Endometrium (tissue), 2 donors: ENCODE measurements around the gene SDC3.
"Not testable (repeated sequence)": the region's sequence is repeated elsewhere in the genome, so short reads cannot be mapped to it uniquely, and the experiment has no call there.

Experiments
- FAIRE-seq: peaks from 2 replicates; lab custom pipeline; 2012; peaks lifted over from hg19 to GRCh38; lab: Jason Lieb, UNC
- donor health status: control.
- donor health status: control.

The SDC3 gene, protein sequence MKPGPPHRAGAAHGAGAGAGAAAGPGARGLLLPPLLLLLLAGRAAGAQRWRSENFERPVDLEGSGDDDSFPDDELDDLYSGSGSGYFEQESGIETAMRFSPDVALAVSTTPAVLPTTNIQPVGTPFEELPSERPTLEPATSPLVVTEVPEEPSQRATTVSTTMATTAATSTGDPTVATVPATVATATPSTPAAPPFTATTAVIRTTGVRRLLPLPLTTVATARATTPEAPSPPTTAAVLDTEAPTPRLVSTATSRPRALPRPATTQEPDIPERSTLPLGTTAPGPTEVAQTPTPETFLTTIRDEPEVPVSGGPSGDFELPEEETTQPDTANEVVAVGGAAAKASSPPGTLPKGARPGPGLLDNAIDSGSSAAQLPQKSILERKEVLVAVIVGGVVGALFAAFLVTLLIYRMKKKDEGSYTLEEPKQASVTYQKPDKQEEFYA

DNA sequence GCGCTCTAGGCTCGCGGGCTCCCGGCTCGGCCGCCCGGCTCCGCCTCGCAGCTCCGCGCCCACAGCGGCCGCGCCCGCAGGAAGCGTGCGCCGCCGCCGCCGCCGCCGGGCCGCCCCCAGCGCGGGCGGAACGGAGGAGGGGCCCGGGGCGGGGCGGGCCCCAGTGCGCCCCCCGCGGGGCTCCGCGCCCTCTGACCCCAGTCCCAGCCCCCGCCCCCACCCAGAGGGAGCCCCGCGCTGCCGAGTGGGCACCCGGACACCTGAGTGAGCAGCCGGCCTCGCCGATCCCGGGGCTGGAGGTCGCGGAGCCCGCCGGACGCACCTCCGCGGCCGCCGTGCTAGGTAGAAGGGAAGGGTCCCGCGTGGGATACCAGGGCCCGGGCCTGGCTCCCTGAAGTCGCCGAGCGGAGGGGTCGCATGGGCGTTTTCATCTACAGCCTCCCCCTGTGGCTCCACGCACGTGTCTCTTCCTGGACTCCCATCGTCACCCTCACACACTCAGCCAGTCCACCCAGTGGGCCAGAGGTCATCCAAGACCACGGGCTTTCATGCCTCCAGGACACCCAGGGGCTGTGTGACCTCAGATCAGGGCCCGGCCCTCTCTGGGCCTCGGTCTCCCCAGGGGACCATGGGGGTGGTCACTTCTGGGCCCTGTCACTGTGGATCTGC, at the start of gene SDC3:
Gene SDC3, minus strand, starts transcription at position 63 of the 669 bp plus-strand sequence. CDS start 172 bp downstream, outside the sequence.
- FAIRE-seq, result no peak

DNA sequence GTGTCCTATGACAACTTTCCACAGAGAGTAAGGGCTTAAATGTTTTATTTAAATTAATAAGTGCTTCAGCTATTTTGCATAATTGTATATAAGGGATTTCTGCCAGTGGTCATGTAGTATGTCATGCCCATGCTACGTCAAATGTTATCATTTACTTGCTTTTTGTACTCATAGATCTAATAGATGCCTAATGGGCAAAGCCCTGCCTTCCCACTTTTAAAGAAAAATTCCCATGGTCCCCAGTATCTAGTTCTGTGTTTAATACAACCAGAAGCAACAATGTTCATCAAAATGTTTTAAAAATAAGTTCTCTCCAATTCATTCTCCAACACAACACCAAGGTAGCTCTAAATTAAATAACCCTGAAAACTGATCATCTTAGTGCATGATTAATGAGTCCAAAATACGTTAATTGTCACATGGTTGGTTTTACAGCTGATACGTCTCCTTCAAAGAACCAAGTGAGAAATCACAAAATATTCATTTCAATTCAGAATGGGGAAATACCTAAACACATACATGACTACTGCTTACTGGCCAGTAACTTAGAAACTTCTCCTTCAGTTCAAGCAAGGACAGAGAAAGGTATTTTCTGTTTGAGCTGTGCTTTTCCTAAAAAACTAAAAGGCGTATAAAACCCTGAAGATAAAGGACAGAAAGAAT, 49.1 kb upstream of the SDC3 start:
- no peak for FAIRE-seq

DNA sequence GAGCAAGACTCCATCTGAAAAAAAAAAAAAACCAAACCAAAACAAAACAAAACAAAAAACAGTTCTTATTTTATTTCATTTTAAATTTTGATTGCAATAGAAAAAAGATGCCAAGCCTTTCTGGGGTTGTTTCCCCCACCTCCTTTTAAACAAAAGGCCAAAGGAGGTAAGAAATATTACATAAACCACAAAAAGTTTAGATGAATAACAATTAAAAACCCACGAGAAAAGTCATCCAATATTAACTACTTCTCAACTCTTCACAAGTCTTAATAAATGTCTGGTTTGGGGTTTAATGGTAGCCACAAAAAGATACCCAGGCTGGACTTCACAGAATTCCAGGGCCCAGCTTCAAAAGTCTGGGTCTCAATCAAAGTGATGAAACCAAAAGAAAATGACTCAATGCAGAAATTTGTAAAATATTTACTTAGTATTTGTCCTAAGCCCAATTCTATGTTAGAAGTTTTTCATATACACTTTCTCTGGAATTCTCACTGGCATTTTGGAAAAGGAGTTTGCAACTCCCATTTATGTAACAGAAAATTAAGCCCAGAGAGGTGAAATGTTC, 47.0 kb upstream of the SDC3 start:
- FAIRE-seq, result no peak

DNA sequence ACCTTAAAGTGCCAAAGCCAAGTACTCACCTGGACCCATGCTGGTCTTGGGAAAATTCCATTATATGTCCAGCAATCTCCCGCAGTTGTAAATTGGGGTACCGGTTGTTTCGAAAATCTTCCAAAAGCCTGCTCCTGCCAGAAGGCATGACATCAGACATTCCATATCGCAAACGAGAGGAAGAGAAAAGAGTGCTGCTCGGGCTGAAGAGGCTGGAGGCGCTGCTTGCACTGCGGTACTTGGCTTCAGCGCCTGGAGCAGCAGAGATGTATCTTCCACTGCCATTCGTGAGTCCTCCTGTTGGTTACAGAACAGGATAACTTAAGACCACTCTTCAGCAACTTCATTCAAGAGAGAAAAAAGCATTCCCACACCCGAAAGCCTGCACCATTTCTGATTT, 45.1 kb upstream of the SDC3 start:
- no peak for FAIRE-seq

DNA sequence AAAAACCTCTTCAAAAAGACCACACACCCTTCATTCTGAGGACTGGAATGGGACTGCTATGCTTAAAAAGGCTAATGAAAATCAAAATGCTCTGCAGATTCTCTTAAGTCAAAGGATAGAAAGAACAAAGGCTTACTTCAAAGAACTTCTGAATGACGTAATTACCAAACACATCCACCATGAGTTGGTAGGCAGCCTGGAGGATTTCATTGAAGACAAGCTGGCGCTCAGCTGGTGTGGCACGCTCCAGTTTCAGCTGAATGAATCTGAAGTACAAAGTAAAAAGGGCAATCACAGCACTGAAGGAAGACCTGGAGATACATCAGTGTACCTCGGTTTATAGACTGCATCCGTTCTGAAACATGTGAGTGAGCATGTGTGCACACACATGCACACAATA, 43.5 kb upstream of the SDC3 start:
- no peak for FAIRE-seq

DNA sequence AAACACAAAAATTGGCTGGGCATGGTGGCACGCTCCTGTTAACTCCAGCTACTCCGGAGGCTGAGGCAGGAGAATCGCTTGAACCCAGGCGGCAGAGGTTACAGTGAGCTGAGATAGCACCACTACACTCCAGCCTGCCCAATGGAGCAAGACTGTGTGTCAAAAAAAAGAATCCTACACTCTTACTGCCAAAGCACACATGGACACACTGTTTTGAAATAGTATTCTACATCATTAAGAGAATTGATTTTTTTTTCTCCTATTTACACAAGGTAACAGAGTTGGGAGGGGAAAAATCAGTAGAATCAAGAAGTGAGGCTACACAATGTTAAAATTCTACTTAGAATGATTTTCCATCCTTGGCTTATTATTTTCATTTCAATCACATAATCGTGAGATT, 42.1 kb upstream of the SDC3 start:
- no peak for FAIRE-seq

DNA sequence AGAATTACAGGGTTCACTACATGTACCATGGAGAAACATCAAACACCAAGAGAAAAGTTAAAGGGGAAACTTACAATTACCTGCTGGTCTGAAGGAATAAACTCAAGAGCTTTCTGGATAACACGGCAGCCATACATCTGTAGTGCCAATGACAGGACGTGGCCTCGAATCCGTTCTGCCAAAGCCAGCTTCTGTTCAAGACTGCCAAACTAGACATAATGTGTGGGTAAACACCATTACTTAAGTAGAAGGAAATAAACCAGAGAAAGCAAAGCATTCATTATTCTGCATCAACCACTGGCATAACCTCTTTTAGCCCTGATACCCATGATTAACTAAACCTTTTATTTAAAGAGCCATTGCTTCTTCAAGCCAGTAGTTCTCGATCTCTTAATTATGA, 41.5 kb upstream of the SDC3 start:
- no peak for FAIRE-seq

DNA sequence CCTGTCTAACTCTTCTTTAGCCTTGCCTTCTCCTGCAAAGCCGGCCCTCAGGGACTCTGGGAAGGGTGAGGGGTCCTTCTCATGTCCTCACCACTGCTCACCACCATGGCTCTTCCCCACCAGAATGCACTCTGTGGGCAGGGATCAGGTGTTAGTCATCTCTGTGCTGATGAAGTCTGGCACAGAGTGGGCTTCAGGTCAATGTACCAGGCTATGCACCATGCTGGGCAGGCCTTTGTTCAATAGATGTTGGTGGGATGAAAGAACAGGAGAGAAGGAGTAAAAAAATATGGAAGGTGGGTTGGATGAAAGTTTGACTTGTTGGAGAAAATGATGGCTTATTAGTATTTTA, 40.9 kb upstream of the SDC3 start:
- FAIRE-seq, result not testable (repeated sequence)

DNA sequence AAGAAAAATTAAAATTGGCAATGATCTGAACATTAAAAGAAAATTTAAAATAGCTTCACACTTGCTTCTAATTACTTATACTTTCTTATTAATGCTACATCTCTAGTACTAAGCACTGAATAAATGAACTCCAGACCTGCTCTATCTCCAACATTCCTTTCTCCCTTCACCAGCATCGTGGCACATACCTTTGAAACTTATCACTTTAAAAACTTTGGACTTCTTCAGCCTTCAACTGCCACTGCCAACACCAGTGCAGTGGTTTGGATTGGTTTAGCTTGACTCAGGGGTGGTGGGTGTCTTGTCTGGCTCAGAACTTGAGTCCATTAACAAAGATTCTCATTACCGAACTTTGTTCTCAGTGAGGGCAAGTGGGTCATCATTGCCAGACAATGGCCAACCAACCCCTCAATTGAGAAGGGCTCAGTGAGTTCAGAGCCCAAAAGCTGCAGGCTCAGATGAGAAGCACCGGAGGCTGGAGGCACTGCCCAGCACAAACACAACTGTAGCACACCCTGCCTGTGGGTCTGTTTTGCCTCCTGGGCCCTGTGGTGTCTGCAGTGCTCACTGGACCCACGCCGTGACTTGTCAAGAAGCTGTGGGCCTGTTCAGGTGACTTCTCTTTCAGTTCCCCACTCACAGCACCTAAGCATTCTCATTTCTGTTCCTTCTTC, 40.4 kb upstream of the SDC3 start:
- FAIRE-seq, result not testable (repeated sequence)

DNA sequence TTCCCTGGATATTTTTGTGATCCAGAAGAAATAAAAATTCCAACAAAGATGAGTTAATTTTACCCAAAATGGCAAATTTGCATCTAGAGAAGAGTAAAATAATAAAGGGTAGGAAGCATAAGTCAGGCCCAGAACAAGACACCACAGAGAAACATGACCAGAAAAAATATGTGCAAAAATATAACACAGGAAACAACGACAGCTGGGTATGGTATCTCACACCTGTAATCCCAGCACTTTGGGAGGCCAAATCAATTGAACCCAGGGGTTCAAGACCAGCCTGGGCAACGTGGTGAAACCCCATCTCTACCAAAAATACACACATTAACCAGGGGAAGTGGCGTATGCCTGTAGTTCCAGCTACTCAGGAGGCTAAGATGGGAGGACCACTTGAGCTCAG, 39.7 kb upstream of the SDC3 start:
- no peak for FAIRE-seq

DNA sequence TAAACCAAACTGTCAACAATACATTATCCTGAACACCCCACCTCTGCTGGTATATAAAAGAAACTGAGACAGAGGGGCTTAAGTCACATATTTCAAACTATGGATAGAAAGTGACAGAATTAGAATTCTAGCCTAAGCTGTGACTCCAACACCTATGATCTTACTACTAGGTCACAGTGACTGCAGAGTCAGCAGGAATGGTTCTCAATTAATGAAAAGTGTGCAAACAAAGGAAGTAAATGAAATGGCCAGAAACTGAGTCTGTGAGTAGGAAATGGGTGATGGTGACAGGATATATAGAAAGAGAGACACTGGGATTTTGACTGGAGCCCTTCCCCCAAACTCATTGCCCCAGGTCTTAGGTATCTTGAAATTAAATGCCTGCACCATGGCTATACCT, 38.7 kb upstream of the SDC3 start:
- no peak for FAIRE-seq

DNA sequence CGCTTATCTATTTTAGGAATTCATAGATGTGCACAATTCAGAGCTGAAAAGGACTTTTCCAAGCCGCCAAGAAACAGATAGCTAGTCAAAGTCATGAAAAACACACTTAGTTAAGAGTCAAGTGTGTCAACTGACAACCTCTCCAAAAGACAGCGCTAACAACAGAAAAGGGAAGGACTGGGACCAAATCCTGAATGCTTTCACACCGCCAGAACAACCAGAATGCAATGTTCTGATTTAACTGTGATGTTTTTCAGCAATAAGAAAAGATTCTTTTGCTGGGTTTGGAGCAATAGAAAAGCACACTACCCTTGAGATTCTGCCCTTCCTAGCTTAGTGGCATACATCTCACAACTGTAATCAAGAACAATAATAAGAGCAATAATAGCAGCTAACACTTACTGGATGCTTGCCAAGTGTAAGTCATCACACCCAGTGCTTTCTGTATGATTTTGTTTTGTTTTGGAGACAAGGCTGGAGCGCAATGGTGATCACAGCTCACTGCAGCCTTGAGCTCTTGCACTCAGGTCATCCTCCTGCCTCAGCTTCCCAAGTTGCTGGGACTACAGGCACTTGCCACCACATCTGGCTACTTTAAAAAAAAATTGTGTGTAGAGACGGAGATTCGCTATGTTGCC, 33.9 kb upstream of the SDC3 start:
- no peak for FAIRE-seq

DNA sequence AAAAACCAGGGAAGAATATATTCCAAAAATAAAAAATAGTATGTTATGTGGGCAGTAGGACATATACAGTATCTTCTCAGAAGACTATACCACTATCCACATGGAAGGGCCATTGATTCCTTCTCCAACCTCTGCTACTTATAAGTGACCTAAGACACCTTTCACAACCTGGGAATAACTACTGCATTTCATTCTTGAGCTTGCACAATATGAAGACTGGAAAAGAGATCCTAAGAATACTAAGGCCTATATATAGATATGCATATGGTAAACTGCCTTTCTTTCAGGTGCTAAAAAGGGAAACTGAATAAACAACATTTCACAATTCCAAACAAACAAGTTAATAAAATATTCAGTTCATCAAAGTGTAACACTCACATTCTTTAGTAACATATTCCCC, 32.0 kb upstream of the SDC3 start:
- no peak for FAIRE-seq

DNA sequence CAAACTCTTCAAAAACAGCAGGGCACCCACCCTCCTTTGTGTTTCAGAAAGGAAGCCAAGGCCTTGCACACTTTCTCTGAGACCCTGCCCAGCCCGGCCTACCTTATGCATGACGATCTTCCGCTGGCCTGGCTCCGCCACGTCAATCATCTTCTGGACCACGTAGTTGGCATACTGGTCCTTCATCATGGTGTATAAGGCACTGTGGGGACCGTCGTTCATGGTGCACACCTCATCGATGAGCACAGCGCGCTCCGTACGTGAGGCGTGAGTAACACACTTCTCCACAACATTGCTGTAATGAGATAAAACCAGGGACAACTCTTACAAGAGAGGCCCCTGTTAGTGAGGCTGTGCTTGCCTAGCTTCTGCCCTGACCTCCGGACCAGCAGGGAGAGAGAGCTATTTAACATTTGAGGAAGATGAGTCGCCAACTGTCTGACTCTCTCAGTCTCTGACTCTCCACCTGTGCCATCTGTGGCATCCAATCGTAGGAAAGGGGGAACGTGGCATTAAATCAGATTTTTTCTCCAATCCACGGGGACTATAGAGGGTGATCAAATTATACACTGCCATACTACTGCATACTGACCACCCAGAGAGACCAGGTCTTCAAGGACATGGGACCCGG, 28.1 kb upstream of the SDC3 start:
- no peak for FAIRE-seq

DNA sequence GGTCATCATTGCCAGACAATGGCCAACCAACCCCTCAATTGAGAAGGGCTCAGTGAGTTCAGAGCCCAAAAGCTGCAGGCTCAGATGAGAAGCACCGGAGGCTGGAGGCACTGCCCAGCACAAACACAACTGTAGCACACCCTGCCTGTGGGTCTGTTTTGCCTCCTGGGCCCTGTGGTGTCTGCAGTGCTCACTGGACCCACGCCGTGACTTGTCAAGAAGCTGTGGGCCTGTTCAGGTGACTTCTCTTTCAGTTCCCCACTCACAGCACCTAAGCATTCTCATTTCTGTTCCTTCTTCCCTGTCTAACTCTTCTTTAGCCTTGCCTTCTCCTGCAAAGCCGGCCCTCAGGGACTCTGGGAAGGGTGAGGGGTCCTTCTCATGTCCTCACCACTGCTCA, 27.2 kb upstream of the SDC3 start:
- FAIRE-seq, result not testable (repeated sequence)

DNA sequence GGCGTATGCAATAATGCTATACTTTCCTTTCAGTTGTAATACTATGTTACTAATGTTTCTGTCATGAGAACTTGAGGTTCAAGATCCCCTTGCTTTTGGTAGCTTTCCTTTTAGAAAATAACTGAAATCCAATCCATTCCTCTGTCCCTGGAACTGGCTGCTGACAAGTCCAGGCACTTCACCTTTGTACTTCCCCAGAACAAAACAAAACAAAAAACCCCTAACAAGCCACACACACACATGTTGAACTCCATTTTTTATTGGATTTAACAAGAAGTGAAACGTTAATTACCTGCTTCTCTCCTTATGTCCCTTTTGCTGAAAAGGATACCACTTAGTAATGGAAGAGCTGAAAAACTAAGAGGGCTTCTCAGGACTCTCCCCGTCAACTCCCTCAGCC, 26.1 kb upstream of the SDC3 start:
- FAIRE-seq, result no peak

DNA sequence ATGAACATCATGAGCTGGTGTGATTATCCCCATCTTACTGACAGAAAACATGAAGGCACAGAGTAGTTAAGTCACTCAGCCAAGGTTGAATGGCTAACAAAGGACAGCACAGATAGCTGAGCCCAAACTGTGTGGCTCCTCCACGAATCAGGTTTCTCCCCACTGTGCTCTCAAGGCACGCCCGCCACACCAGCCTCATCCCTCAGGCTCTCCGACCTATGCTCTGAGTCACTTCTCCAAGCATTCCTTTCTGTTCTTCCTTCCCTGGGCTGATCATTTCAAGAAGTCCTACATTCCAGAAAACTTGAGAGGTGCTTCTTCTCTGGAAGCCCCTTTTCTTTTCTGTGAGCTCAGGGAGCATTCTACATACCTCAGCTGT, 25.3 kb upstream of the SDC3 start:
- FAIRE-seq, result no peak

DNA sequence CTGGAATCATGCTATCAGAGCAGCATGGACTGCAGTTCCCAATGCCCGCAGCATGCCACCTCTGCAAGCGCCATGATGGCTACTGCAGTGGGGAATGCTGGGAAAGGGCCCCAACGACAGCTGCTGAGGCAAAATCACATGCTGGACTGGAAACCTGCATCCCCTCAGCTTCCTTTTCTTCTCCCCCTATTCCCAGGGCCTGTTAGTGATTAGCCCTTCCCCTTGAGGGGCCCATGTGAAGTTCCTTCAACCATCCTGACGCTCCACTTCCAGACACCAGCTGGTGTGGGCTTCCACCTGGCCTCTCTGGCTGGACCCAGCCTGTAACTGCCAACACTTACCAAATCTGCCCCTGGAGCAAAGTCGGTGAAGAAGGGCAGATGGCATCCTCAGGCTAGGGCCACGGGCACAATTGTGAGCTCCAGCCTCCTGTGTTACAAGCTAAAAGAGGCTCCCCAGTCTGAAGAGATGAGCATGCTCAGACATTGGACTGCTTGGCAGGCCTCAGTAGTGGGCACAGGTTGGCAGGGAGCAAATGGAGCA, 22.1 kb upstream of the SDC3 start:
- no peak for FAIRE-seq

DNA sequence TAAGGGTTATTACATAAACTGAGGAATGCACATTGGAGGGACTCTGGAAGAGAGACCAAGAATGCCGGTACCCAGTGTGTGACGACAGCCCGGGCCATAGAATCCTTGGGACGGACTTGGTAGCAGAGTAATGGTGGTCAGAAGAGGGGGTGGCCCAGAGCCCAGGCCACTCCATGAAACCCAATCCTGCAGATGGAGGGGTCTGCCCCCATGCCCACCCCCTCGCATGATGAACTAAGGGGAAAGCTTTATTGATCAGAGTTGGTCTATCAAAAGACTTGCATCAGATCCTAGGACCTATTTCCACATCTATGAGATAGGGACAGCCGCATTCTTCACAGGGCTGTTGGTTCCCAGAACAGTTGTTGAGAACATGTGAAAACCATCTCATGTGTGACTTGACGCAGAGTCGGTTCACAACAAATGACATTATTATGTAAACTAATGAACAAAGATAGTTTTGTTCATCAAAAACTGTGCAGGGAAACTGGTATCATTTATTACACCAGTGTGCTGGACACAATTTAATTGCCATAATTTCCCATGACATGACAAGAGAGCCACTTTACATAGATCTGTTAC, 21.5 kb upstream of the SDC3 start:
- no peak for FAIRE-seq

DNA sequence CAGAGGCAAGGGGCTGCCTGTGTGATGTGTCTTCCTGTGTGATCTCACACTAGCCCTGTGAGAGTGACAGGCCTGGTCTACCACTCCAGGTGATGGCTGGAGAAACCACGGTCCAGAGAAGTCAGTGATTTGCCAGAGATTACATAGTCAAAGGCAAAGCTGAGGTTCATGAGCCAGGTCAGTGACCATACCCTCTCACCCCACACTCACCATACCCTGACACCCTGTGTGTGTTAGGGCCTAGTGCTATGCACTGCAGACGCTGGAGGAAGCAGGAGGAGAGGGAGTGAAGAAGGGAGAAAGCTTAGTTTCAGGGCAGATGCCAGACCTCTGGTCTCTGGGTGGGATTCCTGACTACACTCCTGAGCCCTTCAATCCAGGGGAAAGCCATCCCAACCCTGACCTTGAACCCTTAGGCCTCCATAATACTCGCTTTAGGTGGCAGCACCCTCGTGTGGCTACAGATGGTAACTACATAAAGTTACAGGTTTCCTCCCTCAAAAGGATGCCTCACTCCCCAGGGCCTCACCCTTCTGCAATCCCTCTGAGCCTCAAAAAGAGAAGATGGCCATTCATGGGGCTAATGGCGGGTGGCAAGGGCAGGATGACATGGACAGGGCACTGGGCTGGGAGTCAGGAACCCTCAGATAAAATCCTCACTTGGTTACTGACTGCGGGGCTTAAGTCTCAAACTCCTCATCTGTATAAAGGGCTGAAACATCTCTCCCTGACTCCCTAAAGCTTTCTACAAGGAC, 20.8 kb upstream of the SDC3 start:
- FAIRE-seq, result no peak
